GM18909 (cell line): ENCODE data around the gene MAS1L.

Source experiments
- ATAC-seq: cut with Tn5 transposase; IDR thresholded peaks from one replicate; pipeline ENCODE4 v1.9.1; 2021; ENCODE audit warnings: mild to moderate bottlenecking; ENCODE audit not compliant: unreplicated experiment, poor library complexity

MAS1L gene

DNA sequence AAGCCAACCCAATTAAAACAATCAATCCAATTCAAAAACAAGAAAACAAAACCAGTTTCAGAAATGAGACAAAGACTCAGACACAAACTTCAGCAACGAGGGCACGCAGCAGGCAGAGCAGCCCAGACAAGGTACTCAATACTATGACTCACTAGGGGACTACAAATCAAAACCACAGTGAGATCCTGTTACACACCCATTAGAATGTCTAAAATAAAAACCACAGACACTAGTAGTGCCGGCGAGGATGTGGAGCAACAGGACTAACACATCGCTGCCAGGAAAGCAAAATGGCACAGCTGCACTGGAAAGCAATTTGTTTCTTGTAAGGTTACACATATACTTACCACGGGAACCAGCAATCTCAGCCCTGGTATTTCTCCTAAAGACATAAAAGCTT lies 28.4 kb upstream of the MAS1L start:
- ATAC-seq = no peak

DNA sequence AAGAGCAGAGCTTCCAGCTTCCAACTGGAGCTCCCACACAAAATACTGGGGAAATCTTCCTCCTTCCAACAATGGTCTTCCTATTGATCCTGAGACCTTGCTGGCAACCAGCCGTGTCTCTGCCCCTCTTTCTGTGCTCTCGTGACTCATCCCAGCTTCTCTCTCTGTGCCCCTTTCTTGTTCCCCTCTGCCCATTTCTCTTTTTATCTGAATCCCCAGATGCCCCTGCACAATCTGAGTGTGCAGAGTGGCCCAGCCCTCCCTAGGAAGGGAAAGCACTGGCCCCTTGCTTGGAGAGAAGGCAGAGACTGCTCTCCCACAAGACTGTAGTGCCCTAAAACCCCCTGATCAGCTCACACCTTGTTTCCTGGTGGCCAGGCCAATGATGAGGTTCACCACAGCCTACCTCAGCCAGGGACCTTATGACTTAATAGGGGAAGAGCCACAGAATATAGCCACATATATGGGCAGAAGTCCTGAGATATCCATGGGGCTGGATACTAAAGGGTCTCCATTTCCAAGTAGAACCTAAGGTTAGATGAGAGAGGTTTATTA lies 23.1 kb upstream of the MAS1L start:
- ATAC-seq = no peak

DNA sequence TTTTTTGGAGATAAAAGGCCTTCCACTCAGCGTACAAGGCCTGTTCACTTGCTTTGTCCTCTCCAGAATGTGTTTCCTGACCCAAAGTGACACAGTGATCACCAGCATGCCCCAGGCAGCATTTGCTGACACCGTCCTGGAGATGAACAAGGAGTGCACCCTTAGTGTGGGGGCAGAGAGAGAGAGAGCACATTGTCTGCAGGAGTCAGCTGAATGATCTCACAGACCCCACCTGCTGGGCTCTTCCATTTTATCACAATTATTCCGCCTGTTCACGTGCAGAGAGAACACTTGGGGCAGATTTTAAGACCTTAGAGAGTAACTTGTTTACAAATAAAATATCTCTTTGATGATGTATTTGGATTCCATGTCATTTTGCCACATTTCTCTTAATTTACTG lies 22.4 kb upstream of the MAS1L start:
- ATAC-seq = no peak

DNA sequence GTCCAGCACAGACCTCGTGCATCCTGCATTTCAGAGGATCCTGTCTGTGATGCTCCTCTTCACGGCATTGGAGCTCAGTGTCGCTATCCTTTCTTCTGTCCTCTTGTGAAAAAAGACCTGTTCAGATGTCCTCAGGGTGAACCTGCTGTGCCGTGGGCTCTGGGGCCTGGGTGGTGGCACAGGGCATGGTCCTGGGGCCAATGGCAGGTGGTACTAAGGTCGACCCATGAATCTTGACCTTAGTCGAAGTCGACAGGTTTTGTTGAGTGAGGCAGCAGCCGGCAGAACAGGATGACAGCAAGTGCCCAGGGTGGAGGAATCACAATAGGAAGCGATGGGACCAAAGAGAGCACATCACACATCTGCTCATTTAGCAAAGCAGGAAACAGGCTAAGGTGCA lies 22.0 kb upstream of the MAS1L start:
- ATAC-seq = peak; percentile 18

DNA sequence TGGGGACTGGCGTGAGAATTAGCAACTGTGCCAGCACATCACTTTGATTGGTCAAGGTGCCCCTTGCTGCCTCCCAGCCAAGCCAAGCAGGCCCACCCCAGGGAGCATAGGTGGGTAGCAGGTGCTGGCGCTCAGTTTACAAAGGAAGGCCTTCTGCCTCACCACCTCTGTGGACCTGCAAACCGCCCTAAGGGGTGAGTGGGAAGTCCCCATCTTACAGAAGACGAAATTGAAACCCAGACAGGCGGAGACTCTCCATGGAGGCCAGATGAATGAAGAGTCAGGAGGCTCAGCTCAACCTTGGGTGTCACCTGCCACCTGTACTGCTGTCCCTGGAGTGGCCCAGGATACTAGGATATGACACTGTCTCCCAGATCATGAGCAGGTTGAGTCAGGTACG lies 21.5 kb upstream of the MAS1L start:
- peak; percentile 82 for ATAC-seq

DNA sequence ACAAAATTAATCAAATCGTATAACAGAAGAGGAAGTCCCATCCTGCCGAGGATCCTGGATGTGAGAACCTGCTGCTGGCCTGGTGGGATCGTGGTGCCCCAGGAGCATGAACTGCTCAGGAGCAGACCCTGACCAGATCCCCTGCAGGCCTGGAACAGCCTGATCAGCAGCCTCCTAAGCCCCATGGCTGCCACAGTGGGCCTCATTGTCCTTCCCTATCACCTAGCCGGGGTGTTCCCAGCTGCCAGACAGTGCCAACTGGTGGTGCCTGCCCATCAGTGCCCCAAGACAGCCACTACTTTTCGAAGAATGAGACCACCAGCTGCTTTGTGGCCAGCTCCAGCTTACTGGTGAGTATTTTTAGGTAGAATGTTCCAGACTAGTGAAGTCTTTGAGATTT lies 19.6 kb upstream of the MAS1L start:
- ATAC-seq = no peak

DNA sequence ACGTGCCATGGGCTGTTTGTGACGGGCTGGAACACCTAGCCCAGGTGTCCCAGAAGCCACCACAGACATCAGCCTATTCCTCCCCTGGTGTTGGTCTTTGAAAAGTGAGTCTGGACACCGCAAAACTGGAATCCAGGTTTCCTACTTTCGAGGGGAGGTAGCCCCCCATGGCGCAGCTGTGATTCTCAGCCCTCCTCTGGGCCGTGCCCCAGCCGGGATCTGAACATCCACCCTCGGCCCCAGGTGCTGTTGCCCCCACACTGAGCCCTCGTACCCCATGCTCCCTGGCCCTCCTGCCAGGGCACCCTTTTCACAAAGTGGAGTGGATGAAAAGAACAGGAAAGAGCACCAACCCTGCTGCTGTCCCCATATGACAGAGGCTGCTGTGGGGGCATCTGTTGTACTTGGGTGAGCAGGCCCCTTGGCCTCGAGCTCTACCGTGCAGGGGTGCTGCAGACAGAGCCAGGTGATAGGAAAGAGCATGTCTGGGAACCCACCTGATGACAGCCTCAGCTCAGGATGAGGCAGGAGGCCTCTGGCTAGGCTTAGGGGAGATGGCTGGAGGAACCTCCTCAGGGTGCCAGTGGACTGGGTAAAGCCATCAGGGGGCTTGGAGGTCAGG lies 18.8 kb upstream of the MAS1L start:
- ATAC-seq = no peak

DNA sequence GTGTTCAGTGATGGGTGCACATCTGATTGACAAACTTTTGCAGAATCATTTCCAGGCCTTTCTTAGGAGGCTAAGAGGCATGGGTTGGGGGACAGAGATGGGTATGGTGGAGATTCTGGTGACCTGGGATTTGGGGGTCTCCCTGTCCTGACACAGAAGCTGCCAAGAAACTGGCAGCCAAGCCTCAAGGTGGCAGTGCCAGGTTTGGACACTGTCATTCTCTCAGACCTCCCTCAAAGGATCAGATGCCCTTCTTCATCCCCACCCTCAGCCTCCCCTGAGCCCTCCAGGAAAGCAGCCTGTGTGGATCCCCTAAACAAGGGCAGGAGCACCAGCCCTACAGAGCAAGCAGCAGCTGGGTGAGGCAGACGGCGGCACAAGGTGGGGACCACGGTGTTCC lies 18.1 kb upstream of the MAS1L start:
- ATAC-seq = no peak

DNA sequence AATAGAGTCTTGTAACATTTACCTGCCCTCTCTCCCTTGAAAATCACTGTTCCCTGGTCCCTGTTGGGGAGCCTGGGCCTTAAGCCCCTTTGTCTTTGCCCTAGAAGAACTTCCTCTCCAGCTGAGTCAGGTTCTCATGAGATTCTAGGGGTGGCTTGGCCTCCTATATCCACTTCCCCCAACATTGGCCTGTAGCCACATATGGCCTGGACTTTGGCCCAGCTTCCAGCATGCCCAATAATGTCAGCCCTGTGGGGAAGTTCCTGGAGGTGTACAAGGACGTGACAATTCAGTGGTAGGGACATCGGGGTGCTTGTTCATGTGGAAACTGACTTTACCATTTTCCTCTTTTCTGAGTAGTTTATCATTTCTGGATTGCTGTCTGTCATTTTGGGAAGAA lies 17.2 kb upstream of the MAS1L start:
- no peak for ATAC-seq

DNA sequence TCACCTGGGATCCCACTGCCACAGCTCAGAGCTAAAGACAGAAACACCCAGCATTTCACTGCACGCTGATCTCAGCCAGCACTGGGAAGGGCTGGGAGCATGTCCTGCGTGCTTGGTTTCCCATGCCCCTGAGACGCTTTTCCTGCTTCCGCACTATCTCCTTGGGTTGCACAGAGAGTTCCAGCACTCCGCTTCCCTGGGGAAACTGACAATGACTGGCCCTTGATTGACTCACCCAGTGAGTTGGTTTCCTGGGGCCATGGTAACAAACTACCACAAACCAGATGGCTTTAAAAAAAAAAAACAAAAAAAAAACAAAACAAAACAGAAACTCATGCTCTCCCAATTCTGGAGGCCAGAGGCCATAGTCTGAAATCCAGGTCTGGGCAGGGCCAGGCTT lies 14.8 kb upstream of the MAS1L start:
- no peak for ATAC-seq

DNA sequence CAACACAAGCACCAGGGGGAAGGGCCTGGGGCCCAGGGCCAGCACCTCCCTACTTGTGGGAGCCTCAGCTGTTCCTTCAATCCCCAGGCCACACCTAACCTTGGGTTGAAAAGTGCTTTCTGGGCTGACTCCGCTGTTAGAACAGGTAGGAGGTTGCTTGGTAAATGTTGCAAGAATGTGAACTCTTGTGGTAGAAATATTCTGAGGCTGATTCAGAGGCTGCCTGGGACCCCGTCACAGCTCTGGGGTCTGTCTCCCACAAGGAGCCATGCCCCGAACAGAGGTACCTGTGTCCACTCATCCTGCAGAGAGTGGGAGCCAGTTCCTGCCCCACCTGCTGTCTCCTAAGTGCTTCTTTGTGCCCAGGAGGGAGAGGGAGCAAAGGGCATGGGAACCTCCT lies 14.4 kb upstream of the MAS1L start:
- no peak for ATAC-seq

DNA sequence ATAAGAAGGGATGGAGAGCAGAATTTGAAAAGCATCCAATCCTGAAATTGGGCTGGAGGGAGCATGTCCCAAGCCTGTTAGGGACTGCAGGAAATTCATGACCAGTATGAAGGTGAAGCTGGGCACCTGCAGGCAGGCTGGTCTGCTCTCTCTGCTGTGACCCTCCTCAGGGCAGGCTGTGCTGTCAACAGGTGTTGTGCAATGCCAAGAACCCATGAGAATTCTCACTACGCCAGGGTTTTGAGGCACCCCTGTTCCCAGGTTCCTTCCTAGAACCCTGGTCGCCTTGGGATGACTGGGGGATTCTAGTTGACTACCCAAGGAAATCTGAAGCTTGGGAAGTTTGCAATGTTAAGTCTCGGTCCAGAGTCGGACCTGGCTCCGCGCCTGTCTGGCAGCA lies 13.3 kb upstream of the MAS1L start:
- ATAC-seq = no peak

DNA sequence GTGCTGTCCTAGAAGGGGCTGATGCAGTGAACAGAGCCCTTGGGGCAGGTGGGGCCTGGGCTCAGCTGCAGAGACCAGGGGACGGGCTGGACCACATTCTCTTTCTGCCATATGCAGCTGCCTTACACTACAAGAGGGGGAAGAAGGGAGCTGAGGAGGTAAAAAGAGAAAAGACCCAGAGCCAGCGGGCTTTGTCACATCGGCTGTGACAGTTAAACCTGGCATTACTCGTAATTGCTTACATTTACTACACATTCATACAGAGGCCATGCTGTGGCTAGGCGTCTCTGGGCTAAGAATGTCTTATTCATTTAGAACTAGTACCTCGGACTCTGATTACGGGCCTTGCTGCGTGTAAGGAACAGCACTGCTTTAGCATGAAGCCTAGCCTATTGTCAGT lies 12.8 kb upstream of the MAS1L start:
- ATAC-seq = no peak

DNA sequence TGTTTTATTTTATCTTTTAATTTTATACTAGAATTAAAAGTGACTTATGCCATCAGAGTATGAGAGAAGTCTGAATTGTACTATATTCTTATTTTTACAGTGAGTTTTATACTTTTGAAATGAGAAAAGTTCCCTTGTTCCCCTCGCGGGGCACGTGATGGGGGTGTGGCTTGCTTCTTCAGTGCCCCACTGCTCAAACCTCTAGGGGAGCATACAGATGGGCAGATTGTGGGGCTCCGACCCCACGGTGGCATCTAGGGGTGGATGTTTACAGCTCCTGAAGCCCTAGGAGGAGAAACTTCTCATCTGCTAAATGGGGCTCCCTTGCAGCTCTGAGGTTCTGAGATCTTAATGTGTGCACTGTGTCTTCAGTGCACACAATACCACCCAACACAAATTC lies 11.9 kb upstream of the MAS1L start:
- no peak for ATAC-seq

DNA sequence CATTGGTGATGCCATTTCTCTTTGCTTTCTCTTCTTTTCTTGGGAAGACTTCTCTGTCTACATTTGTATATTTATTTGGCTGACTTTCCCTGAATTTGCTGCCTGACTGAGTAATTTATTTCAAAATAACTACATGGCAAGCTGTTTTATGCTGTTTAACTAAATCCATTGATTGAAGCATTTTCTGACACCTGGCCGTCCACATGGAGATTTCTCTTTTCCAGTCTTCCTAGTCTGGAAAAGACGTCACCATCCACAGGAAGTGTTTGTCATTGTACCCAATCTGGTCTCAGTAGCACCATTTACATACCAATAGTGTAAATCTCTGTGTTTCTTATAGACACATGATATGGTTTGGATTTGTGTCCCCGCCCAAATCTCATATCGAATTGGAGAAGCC lies 9.2 kb upstream of the MAS1L start:
- ATAC-seq = no peak

DNA sequence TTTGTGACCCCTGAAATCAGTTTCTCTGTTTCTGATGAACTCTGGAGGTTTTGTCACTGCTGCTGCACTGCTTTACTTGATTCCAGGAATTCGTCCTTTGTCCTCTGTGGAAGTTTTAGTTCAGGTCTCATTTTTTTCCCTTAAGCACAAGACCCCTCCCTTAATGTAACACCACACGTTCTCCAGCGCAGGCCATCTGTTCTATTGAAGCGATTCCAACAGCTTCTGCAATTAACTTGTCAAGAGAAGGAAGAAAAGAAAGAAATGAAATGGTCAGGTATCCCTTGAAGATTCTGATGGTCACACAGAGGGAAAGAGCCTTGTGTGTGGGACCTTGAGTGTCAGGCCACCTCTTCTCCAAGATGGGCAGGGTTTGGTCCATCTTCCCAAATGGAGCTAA lies 7.8 kb upstream of the MAS1L start:
- ATAC-seq = no peak

DNA sequence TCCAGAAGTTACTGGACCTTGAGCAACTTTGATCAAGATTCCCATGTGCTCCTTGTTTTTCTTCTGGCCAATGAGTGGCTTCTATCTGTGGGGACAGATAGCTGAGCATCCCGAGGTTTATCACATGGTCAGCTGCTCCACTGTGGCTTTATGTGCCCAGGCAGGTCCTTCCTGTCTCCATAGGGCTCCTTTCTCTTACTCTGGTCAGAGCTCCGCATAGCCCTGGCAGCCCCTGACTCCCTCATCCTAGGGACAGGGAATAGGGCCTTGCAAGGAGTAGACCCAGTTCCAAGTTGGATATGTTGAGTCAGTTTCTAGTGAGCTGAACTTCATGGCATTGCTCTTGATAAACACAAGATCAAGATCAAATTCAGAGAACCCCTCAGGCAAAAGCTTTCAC lies 6.4 kb upstream of the MAS1L start:
- ATAC-seq = no peak

DNA sequence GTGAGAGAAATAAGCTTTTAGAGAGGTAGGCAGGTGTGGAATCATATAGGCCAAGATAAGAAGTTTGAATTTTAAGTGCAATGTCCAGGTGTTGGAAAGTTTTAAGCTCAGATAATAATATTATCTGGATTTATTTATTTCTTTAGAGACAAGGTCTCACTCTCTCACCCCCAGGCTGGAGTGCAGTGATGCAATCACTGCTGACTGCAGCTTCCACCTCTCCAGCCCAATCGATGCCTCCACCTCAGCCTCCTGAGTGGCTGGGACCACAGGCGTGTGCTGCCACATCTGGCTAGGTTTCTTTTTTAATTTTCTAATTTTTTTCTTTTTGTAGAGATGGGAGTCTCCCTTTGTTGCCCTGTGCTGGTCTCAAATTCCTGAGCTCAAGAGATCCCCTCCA lies 5.5 kb upstream of the MAS1L start:
- ATAC-seq = no peak

DNA sequence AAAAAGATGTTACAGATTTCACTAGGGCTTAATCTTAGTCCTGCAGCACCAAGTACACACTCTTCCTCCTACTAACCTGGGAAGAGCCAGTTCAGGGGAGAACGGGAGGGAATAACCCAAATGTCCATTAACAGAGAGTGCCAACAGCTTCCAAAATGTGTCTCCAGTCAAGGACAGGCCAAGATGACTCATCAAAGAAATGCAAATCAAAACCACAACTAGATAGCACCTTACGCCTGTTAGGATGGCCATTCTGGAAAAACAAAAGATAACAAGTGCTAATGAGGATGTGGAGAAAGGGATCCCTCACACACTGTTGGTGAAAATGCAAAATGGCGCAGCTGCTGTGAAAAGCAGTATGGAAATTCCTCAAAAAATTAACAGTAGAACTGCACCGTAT lies 3.8 kb upstream of the MAS1L start:
- ATAC-seq = no peak

DNA sequence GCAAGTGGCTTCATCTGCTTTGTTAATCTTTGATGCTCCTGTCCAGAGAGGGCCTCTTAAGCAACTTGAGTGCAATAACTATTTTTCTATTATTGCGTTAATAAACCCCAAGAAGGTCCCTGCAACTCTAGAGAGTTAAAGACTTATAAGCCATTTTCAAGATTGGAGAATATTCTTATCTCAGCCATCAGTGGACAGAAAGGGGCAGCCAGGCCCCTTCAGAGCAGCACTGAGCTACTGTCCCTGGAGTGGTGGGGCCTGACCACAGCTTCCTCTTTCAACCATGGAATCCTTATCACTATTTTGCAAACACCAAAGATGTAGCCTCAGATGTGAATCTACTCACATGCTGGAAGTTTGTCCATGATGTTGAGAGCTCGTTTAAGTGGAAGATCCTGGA lies 2.8 kb upstream of the MAS1L start:
- ATAC-seq = no peak

DNA sequence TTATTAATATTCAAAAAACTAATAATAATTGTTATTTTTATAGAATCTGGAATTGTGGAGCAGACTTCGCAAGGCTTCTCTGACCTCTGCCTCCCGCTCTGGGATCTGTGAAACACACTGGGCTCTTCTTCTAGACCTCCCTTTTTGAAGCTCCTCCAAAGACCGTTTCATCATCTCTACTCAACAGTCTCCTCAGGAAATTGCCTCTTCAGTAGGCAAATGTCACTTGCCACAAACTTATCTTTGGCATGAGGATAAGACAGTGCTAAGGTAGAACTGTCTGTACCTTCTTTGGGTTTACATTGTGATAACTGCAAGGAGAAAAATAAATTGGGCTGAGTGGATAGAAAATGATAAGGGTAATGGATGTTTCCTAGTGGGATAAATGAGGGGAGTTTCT lies 2.3 kb upstream of the MAS1L start:
- no peak for ATAC-seq

DNA sequence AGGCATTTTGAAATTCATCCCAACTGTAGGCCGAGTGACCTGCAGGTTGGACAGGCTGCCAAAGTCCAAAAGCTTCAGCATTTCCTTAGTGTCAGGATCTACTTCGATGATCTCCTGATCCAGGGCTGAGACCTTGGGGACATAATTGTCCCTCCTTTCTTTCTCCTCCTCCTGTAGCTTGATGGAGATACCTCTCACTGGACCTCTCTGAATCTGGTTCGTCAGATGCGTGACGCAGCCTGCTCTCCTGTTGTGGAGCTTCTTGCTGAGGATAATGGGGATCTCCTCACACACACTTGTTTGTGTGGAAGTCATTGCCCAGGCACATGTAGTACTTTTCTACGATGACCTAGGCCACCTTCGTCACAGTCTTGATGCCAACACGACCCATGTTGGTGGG lies 1.5 kb upstream of the MAS1L start:
- no peak for ATAC-seq

DNA sequence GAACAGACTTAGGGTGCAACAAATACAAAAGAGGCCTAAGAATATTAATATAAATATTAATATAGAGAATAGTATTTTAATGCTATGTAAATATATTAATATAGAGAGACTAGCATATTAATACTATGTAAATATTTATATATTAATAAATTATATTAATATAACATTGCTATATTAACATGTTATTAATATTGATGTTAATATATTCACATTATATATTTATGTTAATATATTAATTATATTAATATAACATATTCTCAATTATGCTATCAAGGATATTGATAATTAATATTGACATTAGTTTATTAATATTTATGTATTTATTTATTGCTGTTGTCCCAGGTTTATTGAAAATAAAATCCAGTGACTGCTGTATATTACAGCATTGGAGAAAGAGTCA lies 1.1 kb upstream of the MAS1L start:
- ATAC-seq = no peak
